C4-2B (cell line): Measurements from ENCODE around the gene SLC25A1.

Source experiments
- H3K27ac ChIP-seq: fragments of 450-650 bp; 2 replicates; pipeline ENCODE4 v1.5.1; 2017
- ZFX ChIP-seq: fragments of 450-650 bp; IDR thresholded peaks from 2 replicates; pipeline ENCODE4 v1.6.1; 2017
- TF ChIP-seq, protein P1 (sequence below): fragments of 450-650 bp; conservative IDR thresholded peaks from 2 replicates; pipeline ENCODE4 v1.5.1; 2017; ENCODE audit warnings: mild to moderate bottlenecking

The SLC25A1 gene

GRCh38 chr22:19131685-19132015 lies 46.9 kb downstream of the SLC25A1 start:
- no peak overlapping the region for H3K27ac ChIP-seq
- no peak for TF ChIP-seq ZFX
- TF ChIP-seq, protein P1, sequence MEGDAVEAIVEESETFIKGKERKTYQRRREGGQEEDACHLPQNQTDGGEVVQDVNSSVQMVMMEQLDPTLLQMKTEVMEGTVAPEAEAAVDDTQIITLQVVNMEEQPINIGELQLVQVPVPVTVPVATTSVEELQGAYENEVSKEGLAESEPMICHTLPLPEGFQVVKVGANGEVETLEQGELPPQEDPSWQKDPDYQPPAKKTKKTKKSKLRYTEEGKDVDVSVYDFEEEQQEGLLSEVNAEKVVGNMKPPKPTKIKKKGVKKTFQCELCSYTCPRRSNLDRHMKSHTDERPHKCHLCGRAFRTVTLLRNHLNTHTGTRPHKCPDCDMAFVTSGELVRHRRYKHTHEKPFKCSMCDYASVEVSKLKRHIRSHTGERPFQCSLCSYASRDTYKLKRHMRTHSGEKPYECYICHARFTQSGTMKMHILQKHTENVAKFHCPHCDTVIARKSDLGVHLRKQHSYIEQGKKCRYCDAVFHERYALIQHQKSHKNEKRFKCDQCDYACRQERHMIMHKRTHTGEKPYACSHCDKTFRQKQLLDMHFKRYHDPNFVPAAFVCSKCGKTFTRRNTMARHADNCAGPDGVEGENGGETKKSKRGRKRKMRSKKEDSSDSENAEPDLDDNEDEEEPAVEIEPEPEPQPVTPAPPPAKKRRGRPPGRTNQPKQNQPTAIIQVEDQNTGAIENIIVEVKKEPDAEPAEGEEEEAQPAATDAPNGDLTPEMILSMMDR, result no peak

- H3K27ac ChIP-seq, result no peak within 1 kb of the TSS
- no peak for TF ChIP-seq ZFX
- TF ChIP-seq, protein P1, result no peak
Observed at GRCh38 chr22:19130959-19131684, 47.4 kb downstream of the SLC25A1 start, which contains the start of gene TSSK2. TSSK2 (plus strand) TSS chr22:19131308; CDS start chr22:19131400, 92 bp downstream.

DNA sequence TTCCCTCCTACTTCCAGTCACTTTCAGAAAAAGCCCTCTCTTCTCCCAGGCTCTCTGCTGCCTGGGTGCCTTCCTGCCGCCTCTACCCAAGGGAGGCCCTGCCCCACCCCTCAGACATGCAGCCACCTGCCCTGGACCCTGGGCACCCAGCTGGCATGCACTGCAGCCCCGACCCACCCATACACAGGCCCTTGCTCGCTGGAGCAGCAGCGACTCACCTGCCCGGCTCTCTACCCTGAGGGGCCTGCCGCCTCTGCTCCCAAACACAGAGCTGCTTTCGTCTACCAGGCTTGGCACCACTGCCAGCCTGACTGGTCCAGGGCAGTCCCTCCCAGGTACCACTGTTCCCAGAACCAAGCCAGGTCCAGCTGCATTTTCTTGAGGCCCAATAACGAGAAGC lies 48.7 kb downstream of the SLC25A1 start:
- no peak overlapping the region for H3K27ac ChIP-seq
- TF ChIP-seq, protein P1, result no peak
- TF ChIP-seq ZFX, result no peak

DNA sequence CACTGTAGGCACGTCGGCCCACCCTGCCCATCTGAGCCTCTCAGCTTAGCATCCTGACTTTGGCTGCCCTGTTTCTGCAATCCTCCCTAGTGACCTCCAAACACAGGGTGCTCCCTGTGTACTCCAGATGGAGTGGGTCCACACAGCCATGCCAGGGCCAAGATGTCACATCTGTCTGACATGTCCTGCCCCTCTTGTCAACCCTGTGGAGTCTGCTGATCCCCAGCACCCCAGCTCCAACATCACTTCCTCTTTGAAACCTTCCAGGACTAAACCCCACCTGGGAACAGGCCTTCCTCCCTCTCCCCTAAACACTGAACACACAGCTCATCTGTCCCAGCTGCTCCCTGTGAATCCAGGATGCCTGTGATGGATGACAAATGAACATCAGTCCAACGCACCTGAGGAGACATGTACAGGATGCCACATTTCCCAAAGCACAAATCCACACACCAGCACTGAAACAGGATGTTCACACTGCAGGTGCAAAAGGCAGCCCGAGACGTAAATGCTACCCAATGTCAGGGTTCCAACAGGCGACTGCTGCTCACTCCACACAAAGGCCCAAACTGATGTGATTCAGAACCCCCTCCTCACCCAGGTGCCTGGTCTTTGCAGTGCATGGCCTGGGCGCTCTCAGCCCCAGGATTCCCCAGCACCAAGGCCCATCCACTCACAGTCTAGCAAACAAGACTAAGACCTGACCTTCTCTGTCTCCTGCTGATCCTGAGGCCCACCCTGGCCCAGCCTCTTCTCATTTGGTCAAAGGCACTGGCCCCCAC lies 49.4 kb downstream of the SLC25A1 start:
- H3K27ac ChIP-seq, result no peak overlapping the region
- no peak for TF ChIP-seq ZFX
- TF ChIP-seq, protein P1, result no peak

DNA sequence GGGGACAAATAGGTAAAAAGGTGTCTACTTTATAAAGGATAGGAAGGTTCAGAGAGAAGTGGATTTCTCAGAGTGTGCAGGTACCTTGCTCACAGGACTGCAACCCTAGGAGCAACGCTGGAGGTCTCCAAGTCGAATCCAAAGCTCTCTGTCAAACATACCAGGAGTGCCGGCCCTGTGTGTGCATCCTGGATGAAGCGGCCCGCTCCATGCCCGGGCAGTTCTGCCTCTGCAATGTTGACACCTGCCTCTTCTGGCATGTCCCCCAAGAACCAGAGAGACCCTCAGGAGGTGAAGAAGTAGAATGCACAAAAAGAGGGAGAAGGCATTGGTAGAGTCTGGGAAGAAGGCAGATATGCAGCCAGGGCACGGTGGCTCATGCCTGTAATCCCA lies 50.5 kb downstream of the SLC25A1 start:
- TF ChIP-seq, protein P1, result no peak
- TF ChIP-seq ZFX, result no peak
- no peak overlapping the region for H3K27ac ChIP-seq

DNA sequence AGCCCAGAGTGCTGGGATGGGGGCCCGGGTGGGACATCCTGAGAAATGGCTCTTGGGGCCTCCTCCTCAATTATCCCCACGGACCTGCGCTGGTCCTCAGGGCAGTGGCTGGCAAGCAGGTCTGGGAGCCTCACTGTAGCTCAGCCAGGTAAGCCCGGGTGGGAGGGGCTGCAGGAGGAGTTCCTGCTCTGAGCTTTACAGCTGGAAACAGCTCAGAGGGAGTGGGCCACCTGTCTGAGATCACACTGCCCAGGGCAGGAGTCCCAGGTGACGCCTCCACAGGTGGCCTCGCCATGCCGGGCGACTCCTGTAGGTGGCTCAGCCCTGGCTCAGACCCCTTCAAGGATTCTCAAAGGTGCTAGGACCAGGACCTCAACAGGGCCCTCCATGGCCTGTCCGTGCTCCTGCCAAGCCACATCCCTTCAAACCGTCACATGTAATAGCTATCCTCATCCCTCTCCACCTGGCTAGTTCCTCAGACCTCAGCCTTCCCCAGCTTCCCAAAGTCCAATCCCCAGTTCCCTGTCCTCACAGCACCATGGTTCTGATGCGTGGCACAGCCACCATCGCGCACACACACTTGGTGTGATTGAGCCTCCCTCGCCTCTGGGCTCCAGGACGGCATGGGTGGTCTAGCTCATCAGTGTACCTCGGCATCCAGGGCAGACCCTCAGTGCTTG lies 51.1 kb downstream of the SLC25A1 start:
- TF ChIP-seq, protein P1, result no peak
- no peak for TF ChIP-seq ZFX

More for the DNA sequence above, 51.1 kb downstream of the SLC25A1 start:
- no peak overlapping the region for H3K27ac ChIP-seq
